Natural killer cell treated with Interleukin-12 subunit alpha and Interleukin-12 subunit beta and Interleukin-15 and Interleukin-18, amount 100 ng/mL, for 72 hours (primary cell): ENCODE measurements around the gene TFCP2. TPM values are rescaled to one million over a fixed set of nuclear protein-coding genes. Genes with fewer than 3 reads are reported as not detected.

ENCODE experiments used
- ATAC-seq, 2 donors: fragments of 150-1000 bp; cut with Tn5 transposase in 1 of 2; sonication (Bioruptor Pico), chemical (Tn5 transposase) in 1 of 2; 2 replicates each; pipeline ENCODE4 v1.10.0; 2021
- DNase-seq: peaks from one replicate; pipeline ENCODE4 v3.0.0; 2022; ENCODE audit warnings: low spot score
- H3K27ac Mint-ChIP-seq, 2 donors: 1 replicate in 1 of 2; 2 replicates in 1 of 2; pipeline ENCODE4 v1.8.0; 2022; ENCODE audit warnings: mixed read lengths in 2 of 2, mild to moderate bottlenecking in 1 of 2, moderate library complexity in 1 of 2
- H3K27me3 Mint-ChIP-seq, 2 donors: 1 replicate in 1 of 2; 2 replicates in 1 of 2; pipeline ENCODE4 v1.8.0; 2022; ENCODE audit warnings: mixed read lengths in 2 of 2
- H3K36me3 Mint-ChIP-seq: one replicate; pipeline ENCODE4 v1.8.0; 2022; ENCODE audit warnings: mixed read lengths
- H3K4me1 Mint-ChIP-seq, 2 donors: 1 replicate in 1 of 2; 2 replicates in 1 of 2; pipeline ENCODE4 v1.8.0; 2022; ENCODE audit warnings: low read depth in 2 of 2, mixed read lengths in 2 of 2, mild to moderate bottlenecking in 1 of 2
- H3K4me3 Mint-ChIP-seq: one replicate; pipeline ENCODE4 v1.8.0; 2022; ENCODE audit warnings: mixed read lengths
- H3K9me3 Mint-ChIP-seq: 2 replicates; pipeline ENCODE4 v1.8.0; 2022; ENCODE audit warnings: mixed read lengths
- total RNA-seq, 2 donors: library from RNA; stranded (reverse); gene quantifications; one replicate each; pipeline ENCODE4 v1.2.3, GENCODE V29; 2022

TFCP2 gene
- total RNA-seq, 2 donors from 2014 or later: 33.0 to 46.0 TPM

DNA sequence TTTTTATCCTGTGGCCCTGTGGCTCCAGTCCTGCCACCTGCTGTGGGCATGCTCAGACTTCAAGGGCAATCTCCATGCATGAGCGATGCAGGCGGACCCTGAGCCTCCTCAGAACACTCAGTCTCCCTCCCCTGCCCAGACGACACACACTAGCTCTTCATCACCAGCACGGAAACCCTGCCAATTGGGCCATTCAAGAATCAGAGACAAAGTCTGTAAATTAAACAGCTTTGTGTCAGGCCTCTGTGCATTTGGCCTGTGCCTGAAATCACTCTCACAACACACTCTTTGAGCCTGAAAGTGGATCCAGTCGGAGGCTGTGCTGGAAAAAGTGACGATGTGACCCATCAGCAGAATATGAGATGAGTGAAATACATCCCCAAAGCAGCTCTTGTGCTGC is 32.4 kb upstream of the TFCP2 start:
- Mint-ChIP-seq H3K27ac (no peak overlapping the region), H3K27me3 (no peaks in the 10 kb centered on the region), H3K9me3 (no peaks in the 10 kb centered on the region), H3K36me3 (no peaks in the 10 kb centered on the region), H3K4me1 (no peaks in the 10 kb centered on the region), H3K4me3 (no peak overlapping the region)
- no peak for DNase-seq
- ATAC-seq: no peak

DNA sequence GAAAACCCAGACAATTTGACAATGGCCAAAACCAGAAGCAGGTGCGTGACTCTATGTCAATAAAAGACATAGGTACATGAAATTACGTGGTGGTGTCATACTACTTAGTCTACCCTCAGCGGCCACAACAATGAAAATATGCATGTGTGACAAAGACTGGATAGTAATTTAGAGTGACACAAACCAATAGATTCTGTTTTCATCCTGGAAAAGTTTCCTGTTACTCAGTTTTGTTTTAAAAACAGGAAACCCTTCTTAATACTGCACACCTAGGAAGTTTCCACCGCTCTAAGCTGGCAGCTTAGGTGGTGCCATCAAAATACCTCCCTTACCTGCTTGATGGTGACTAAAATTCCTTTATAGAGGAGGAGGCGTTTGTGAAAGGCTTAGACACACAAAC is 29.8 kb upstream of the TFCP2 start:
- ATAC-seq (no peak), DNase-seq (no peak)
- Mint-ChIP-seq H3K9me3 (no peaks in the 10 kb centered on the region), H3K36me3 (no peaks in the 10 kb centered on the region), H3K27me3 (no peaks in the 10 kb centered on the region), H3K4me1 (no peaks in the 10 kb centered on the region), H3K27ac (no peak overlapping the region), H3K4me3 (no peak overlapping the region)

DNA sequence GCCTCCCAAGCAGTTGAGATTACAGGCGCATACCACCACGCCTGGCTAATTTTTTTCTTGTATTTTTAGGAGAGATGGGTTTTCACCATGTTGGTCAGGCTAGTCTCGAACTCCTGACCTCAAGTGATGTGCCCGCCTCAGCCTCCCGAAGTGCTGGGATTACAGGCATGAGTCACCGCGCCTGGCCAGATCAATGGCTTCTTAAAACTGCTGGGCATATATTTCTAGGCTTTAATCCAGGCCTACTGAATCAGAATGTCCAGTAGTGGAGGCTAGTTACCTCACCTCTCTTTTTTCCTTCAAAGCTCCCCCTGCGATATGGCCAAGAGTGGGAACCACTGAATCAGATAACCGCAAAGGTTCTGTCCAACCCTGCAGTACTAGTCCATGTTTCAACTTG is 27.9 kb upstream of the TFCP2 start:
- no peak for ATAC-seq
- H3K27me3 Mint-ChIP-seq: no peaks in the 10 kb centered on the region
- no peaks in the 10 kb centered on the region for H3K36me3 Mint-ChIP-seq
- no peak overlapping the region for H3K4me3 Mint-ChIP-seq
- no peak for DNase-seq
- no peak overlapping the region for H3K27ac Mint-ChIP-seq
- H3K9me3 Mint-ChIP-seq: no peaks in the 10 kb centered on the region
- H3K4me1 Mint-ChIP-seq: no peaks in the 10 kb centered on the region

DNA sequence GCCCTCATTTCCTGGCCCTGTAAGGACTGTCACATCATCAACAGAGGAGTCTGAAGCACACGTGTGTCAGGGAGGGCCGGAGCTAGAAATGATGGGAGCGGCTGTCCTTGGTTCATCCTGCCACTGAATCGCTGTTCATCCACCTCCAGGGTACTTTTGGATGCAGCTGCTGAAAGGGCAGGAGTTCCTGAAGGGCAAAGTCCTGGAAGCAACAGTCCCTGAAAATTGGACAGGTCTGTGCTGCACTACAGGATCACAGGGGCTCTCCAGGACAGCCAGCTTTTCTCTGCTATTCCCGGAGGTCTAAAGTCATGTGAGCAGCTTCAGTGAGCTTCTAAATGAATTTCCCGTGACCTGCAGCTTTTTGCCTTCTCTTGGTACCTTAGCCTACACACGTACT is 27.2 kb upstream of the TFCP2 start:
- Mint-ChIP-seq H3K36me3 (no peaks in the 10 kb centered on the region), H3K27ac (no peak overlapping the region), H3K4me1 (no peaks in the 10 kb centered on the region), H3K27me3 (no peaks in the 10 kb centered on the region), H3K4me3 (no peak overlapping the region), H3K9me3 (no peaks in the 10 kb centered on the region)
- ATAC-seq (no peak), DNase-seq (no peak)

DNA sequence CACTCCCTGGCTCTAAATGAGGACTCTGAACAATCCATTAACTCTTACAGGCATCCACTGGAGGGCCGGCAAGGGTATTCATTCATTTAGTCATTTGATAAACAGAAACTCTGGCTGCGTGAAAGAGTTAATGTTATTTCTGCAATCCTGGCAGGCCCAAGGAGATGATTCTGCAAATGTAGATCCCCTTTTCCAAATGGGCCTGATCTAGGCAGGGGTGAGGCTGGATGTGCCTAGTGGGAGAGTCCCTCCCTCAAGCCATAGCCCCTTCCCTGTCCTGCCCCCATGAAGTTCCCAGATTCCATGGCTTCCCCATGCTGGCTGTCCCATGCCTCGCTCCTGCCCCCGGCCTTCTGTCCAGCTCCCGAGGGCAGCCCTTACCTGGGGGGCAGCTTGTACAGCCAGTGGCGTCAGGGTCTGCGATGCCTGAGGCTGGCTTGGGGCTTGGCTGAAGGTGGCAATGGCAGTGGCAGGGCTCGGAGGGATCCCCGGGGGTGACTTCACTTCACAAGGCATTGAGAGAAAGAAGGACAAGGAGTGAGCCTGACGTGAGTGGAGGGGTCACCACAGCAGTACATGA is 26.5 kb upstream of the TFCP2 start:
- H3K4me3 Mint-ChIP-seq: no peak overlapping the region
- DNase-seq: no peak
- H3K27ac Mint-ChIP-seq: no peak overlapping the region
- H3K27me3 Mint-ChIP-seq: no peaks in the 10 kb centered on the region
- H3K4me1 Mint-ChIP-seq: no peaks in the 10 kb centered on the region
- H3K36me3 Mint-ChIP-seq: no peaks in the 10 kb centered on the region
- H3K9me3 Mint-ChIP-seq: no peaks in the 10 kb centered on the region
- no peak for ATAC-seq

DNA sequence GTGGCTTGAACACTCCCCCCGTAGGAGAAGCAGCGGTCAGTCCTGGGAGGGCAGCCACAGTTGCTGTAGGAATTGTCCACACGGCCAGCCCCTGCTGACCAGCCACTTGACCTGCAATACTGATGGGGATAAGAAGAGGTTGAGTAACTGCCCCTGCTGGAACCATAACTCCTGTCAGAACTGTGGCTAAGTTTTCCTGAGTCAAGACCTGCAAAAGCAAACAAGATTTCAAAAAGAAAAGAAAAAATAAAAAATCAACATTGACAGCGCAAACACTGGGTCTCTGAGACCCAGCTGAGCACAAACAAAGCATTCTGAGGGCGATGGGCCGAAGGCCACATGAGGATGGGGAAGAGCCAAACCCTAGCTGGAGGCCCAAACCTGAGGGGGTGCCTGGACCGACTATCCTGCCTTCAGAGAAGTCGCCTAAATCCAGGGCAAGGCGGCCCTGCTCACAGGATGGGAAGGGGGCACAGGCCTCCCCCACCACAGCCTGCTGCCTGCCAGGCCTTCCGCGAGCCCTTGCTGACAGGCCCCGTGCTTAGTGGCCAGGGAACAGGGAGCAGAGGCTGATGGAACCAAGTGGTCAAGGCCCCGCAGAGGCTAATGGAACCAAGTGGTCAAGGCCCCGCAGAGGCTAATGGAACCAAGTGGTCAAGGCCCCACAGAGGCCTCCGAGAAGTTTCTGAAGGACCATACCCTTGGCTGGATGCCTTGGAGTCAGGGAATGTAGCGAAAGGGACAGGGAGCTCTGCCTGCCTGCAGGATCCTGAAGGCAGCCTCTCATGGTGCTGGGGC is 25.8 kb upstream of the TFCP2 start:
- H3K9me3 Mint-ChIP-seq: no peaks in the 10 kb centered on the region
- H3K4me3 Mint-ChIP-seq: no peak overlapping the region
- no peaks in the 10 kb centered on the region for H3K36me3 Mint-ChIP-seq
- H3K4me1 Mint-ChIP-seq: no peaks in the 10 kb centered on the region
- H3K27ac Mint-ChIP-seq: no peak overlapping the region
- no peak for ATAC-seq
- H3K27me3 Mint-ChIP-seq: no peaks in the 10 kb centered on the region
- DNase-seq: no peak

DNA sequence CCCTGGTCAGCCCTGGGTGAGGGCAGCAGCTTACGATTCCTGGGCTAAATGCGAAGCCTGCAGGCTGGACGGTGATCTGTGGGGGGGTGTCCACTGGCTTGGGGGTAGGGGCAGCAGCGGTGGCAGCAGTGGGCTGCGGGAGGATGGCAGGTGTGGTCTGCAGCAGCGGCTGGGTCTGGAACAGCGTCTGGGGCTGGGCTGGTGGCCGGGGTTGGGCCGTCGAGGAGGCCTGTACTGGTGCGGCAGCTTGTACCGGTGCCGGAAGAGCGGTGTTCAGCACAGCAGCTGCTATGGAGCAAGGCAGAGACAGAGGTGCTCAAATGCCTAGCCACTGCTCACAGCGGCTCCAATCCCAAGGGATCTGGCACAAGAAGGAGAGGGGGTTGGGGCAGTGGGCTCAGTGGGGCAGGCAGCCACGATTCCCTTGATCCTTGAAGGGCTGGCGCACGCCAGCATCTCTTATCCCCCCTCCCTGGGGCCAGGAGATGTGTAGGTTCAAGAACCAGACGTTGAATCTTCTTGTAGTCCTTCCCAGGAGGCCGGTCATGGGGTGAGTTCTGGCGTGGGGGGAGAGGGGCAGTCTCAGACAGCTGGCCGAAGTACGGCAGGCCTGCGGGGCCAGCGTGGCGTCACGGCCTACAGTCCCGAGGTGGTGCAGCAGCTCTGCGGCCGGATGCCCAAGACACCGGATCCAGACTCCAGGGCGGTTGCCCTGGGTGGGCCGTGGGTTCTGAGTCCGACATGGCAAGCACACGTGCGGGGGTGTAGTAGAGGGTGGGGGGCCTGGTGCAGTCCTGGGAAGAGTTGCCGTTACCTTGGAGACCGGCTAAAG is 25.0 kb upstream of the TFCP2 start:
- Mint-ChIP-seq H3K27me3 (no peaks in the 10 kb centered on the region), H3K27ac (no peak overlapping the region), H3K36me3 (no peaks in the 10 kb centered on the region), H3K4me1 (no peaks in the 10 kb centered on the region), H3K4me3 (no peak overlapping the region), H3K9me3 (no peaks in the 10 kb centered on the region)
- DNase-seq (no peak), ATAC-seq (no peak)

DNA sequence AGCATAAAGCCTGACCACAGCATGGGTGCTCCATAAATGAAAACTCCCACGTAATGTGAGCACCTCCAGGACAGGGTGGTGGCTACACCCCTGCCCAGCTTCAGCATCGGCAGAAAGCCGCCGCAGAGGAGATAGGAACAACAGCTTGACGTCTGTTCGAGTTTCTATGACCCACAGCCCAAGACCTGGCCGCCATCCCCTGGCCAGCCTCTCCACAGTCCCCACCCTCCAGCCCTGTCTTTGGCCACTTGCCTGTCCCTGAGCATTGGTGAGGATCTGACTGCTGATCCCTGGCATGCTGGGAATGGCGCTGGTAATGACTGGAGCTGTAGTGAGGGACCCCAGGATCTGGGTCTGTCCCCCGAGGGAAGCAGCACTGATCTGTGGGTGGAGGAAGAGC is 23.6 kb upstream of the TFCP2 start:
- Mint-ChIP-seq H3K27ac (no peak overlapping the region), H3K36me3 (no peaks in the 10 kb centered on the region), H3K27me3 (no peaks in the 10 kb centered on the region), H3K4me3 (no peak overlapping the region), H3K9me3 (no peaks in the 10 kb centered on the region), H3K4me1 (no peaks in the 10 kb centered on the region)
- DNase-seq: no peak
- ATAC-seq: no peak

DNA sequence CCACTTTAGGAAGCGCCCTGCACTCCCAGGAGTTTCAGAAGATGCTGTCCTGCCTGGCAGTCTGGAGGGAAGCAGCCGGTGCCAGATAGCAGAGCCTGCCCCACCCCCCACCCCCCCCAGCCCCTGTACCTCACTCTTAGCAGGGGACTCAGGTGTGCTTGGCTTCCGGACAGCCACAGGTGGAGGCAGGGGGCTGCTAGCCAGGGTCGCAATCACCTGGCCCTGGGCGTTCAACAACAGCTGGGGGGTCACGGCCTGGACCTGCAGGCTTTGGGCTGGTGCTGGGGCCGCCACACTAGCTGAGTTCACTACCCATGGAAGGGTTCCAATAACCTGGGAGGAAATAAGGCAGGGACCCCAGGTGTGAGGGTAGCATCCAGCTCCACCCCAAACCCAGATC is 22.9 kb upstream of the TFCP2 start:
- DNase-seq (no peak), ATAC-seq (no peak)
- Mint-ChIP-seq H3K36me3 (no peaks in the 10 kb centered on the region), H3K27me3 (no peaks in the 10 kb centered on the region), H3K9me3 (no peaks in the 10 kb centered on the region), H3K4me1 (no peaks in the 10 kb centered on the region), H3K4me3 (no peak overlapping the region), H3K27ac (no peak overlapping the region)

DNA sequence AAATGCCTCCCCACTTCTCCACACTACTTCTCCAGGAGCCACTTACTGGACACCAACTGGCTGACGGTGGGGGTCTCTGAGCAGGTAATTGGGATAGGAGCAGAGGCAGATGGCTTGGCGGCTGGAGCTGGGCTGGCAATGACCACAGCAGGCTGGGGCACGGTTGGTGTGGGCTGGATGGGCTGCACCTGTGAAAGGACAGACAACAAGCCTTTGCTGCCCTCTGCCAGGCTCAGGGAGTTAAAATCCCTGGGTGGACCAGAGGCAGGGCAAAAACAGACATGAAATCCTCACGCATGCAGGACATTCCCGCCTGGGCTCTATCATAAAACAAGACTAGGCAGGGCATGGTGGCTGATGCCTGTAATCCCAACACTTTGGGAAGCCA is 19.3 kb upstream of the TFCP2 start:
- Mint-ChIP-seq H3K9me3 (no peaks in the 10 kb centered on the region), H3K4me3 (no peak overlapping the region), H3K4me1 (no peaks in the 10 kb centered on the region), H3K27ac (no peak overlapping the region), H3K27me3 (no peaks in the 10 kb centered on the region), H3K36me3 (no peaks in the 10 kb centered on the region)
- DNase-seq: no peak
- ATAC-seq: no peak

DNA sequence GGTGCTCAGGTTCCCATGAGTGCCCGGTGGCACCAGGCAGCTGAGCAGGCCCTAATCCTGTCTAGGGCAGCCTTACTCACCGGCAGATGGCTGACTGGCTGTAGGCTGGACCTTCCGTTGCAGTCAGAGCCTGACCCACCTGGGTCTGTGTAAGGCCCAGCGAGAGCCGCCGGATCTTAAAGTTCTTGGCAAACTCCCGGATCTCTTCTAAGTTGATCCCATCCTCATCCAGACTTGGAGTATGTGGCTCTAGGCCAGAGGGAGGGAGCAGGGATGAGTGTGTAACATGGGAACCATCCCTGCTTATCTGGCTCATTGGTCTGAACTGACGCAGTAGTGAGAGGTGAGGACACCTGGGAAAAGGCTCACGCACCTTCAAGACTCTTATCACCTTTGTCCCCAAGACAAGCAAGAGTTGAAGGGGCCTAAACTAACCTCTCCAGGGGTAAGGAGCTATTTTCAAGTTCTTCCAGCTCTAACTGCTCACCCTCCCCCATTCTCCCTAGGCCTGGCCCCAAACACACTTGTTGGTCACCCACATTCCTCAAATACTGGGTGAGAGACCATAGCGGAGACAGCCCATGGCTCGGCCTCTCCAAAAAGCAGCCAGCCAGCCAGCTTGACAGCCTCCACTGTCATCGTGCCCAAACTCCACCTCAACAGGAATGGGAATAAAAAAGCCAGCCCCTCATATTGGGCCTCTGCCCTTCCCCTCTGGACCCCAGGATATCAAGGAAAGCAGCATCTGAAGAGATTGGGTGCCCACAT is 18.8 kb upstream of the TFCP2 start:
- no peaks in the 10 kb centered on the region for H3K27me3 Mint-ChIP-seq
- no peaks in the 10 kb centered on the region for H3K36me3 Mint-ChIP-seq
- no peak for ATAC-seq
- no peaks in the 10 kb centered on the region for H3K4me1 Mint-ChIP-seq
- DNase-seq: no peak
- H3K4me3 Mint-ChIP-seq: no peak overlapping the region
- no peak overlapping the region for H3K27ac Mint-ChIP-seq
- no peaks in the 10 kb centered on the region for H3K9me3 Mint-ChIP-seq

DNA sequence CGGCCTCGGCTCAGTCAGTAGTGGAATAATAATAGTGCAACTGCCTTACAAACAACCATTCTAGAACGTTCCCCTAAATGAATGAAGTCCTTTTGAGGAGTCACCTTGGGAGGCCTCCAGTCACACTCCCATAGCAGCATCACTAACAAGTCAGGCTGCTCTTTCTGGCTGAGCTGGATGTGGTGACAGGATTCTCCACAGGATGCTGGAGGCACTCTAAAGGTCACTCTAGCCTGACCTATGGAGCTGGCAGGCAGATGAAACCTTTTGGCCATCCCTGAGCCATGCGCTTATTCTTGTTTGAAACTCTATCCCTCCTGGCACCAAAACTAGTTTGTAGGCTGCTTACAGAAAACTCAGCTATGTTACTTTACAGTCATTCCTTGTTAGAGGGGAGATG is 17.9 kb upstream of the TFCP2 start:
- DNase-seq: no peak
- Mint-ChIP-seq H3K27me3 (no peaks in the 10 kb centered on the region), H3K4me1 (no peaks in the 10 kb centered on the region), H3K9me3 (no peaks in the 10 kb centered on the region), H3K27ac (no peak overlapping the region), H3K36me3 (no peaks in the 10 kb centered on the region), H3K4me3 (no peak overlapping the region)
- ATAC-seq: no peak

DNA sequence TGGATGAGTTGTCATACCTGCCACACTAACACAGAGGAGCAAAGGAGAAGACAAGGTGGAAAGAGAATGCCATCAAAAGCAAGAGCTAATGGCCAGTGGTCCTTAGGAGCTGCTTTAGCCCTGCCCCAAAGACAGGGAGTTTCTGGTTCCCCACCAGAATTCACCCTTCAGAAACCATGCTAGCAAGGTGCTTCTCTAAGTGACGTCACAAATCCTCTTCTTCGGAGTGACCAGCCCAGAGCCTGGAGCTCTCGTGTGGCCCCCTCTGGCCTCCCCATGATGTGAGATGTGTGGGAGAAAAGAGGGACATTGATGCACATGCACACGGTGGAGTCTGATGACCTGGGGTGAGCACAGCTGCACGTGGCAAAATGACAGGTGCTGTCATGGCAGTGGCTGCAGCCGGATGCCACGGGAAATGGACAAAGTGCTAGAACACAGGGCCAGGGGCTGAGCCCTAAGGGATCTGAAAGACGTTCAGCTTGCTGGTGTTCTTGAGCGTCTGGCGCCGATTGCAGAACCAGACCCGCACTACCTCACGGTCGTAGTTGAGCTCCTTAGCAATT is 16.9 kb upstream of the TFCP2 start:
- DNase-seq (no peak), ATAC-seq (no peak)
- Mint-ChIP-seq H3K36me3 (no peaks in the 10 kb centered on the region), H3K9me3 (no peaks in the 10 kb centered on the region), H3K4me1 (no peaks in the 10 kb centered on the region), H3K4me3 (no peak overlapping the region), H3K27ac (no peak overlapping the region), H3K27me3 (no peaks in the 10 kb centered on the region)
